ENCODE results near the gene KIAA0753.

- TF ChIP-seq, protein P1, sequence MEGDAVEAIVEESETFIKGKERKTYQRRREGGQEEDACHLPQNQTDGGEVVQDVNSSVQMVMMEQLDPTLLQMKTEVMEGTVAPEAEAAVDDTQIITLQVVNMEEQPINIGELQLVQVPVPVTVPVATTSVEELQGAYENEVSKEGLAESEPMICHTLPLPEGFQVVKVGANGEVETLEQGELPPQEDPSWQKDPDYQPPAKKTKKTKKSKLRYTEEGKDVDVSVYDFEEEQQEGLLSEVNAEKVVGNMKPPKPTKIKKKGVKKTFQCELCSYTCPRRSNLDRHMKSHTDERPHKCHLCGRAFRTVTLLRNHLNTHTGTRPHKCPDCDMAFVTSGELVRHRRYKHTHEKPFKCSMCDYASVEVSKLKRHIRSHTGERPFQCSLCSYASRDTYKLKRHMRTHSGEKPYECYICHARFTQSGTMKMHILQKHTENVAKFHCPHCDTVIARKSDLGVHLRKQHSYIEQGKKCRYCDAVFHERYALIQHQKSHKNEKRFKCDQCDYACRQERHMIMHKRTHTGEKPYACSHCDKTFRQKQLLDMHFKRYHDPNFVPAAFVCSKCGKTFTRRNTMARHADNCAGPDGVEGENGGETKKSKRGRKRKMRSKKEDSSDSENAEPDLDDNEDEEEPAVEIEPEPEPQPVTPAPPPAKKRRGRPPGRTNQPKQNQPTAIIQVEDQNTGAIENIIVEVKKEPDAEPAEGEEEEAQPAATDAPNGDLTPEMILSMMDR (IDR thresholded peaks at IDR 0.05), result no peak
- no peak for TF ChIP-seq POLR2AphosphoS5 (IDR thresholded peaks at IDR 0.05)
- no peak for TF ChIP-seq POLR2A (IDR thresholded peaks at IDR 0.05)
- no peak for TF ChIP-seq EP300 (IDR thresholded peaks at IDR 0.05)
Measured at GRCh38 chr17:6686026-6686425, 45.5 kb upstream of the KIAA0753 start.

Data from sigmoid colon (tissue), 4 donors.